Measurements from ENCODE around the gene ECT2.
"Not testable (repeated sequence)": the region's sequence is repeated elsewhere in the genome, so short reads cannot be mapped to it uniquely, and the experiment has no call there.

Gene ECT2

DNA sequence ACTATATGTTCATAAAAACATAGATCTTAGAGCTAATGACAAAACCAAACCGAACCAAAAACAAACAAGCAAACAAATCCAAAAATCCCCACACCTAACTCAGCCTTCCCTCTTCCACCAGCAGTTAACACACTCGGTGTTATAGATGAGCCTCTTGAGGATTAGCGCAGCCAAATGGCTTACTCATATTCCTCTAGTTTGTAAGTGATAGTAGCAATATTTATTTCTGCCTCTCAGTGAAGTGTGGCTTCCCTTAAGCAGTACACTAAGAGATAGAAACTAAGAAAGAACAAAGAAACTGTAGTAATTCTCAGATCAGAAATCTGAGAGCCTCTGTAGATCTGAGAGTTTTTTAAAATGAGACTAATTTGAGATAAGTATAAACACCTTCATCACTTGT, 37.2 kb upstream of the ECT2 start:
- TF ChIP-seq, protein P1, sequence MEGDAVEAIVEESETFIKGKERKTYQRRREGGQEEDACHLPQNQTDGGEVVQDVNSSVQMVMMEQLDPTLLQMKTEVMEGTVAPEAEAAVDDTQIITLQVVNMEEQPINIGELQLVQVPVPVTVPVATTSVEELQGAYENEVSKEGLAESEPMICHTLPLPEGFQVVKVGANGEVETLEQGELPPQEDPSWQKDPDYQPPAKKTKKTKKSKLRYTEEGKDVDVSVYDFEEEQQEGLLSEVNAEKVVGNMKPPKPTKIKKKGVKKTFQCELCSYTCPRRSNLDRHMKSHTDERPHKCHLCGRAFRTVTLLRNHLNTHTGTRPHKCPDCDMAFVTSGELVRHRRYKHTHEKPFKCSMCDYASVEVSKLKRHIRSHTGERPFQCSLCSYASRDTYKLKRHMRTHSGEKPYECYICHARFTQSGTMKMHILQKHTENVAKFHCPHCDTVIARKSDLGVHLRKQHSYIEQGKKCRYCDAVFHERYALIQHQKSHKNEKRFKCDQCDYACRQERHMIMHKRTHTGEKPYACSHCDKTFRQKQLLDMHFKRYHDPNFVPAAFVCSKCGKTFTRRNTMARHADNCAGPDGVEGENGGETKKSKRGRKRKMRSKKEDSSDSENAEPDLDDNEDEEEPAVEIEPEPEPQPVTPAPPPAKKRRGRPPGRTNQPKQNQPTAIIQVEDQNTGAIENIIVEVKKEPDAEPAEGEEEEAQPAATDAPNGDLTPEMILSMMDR (conservative IDR thresholded peaks at IDR 0.05) = no peak
- H3K27ac ChIP-seq = no peak overlapping the region

GRCh38 chr3:172716476-172716875, 34.0 kb upstream of the ECT2 start:
- TF ChIP-seq, protein P1 (conservative IDR thresholded peaks at IDR 0.05) = no peak
- no peak overlapping the region for H3K27ac ChIP-seq

GRCh38 chr3:172717493-172718088, 32.9 kb upstream of the ECT2 start:
- no peak overlapping the region for H3K27ac ChIP-seq
- TF ChIP-seq, protein P1 (conservative IDR thresholded peaks at IDR 0.05) = peak; percentile 54

GRCh38 chr3:172722536-172723040, 27.9 kb upstream of the ECT2 start:
- H3K27ac ChIP-seq = not testable (repeated sequence)

DNA sequence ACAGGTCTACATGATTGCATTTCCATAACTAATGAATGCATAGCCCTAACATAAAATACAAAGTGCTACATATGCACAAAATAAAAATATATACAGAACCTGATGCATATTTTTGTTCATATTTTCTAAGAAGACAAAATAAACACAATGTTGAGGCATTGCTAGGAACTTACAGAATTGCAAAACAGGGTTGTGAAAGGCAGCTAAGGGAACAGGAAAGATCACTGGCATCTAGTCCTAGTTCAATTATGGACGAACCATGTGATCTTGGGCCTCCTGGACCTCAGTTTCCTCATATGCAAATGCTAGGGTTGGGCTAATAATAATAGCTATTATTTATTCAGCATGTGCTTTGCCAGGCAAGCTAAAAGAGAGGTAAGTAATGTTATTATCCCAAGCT, 24.1 kb upstream of the ECT2 start:
- no peak overlapping the region for H3K27ac ChIP-seq
- TF ChIP-seq, protein P1 (conservative IDR thresholded peaks at IDR 0.05) = no peak

GRCh38 chr3:172735014-172735413, 15.5 kb upstream of the ECT2 start:
- TF ChIP-seq, protein P1 (conservative IDR thresholded peaks at IDR 0.05) = no peak
- no peak overlapping the region for H3K27ac ChIP-seq

- TF ChIP-seq, protein P1 (conservative IDR thresholded peaks at IDR 0.05) = no peak
- H3K27ac ChIP-seq = no peak overlapping the region
Observed at GRCh38 chr3:172739462-172739861, 11.1 kb upstream of the ECT2 start.

- H3K27ac ChIP-seq = no peak overlapping the region
- TF ChIP-seq, protein P1 (conservative IDR thresholded peaks at IDR 0.05) = no peak
Observed at GRCh38 chr3:172746475-172746874, 4.1 kb upstream of the ECT2 start.

Measured in VCaP (cell line).